ENCODE data around the gene DOK6. TPM values are rescaled to one million over a fixed set of nuclear protein-coding genes. Genes with fewer than 3 reads are reported as not detected.

The DOK6 gene
- total RNA-seq, 1 donor from 2014 or later = 8.9 TPM

DNA sequence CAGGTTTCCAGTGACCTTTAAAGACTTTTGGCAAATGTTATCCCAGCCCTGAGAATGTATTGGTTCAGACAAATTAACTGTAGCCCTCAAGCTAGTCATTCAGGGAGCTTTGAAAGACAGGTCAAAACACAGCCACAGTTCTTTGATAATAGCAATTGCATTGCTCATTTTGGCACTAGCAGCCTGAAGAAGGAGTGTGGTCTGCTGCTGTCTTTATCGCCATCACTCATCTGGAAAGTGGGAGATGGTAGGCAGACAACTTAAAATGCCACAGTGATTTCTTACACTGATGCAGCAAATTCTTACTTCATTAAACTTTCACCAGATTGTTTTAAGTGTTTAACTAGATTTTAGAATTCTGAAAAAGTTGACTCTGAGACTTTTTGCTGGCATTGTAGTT is 47.2 kb downstream of the DOK6 start:
- H3K4me3 Mint-ChIP-seq (ENCODE audit: unreplicated experiment) = no peak overlapping the region
- peaks cover 16% of the 10 kb centered on the region for H3K9me3 Mint-ChIP-seq (ENCODE audit: low read depth)
- H3K27ac Mint-ChIP-seq (ENCODE audit: unreplicated experiment) = no peak overlapping the region

DNA sequence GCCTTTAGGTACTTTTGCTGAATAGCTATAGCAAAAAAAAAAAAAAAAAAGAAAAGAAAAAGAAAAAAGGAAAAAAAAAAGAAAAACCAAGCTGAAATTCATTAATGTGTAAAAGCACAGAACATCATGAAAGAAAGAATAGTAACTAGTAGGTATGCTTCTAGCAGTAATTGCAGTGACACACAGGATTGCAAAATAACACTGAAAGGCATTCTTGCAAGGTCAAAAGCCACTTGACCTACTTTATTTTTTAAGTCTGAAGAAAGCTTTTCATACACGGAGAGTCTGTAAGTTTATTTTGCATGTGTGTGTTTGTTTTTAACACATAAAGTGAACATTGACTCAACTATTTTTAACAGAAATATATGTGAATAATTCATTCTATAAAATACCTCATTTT is 54.4 kb downstream of the DOK6 start:
- no peak for DNase-seq (ENCODE audit: low spot score)
- no peaks in the 10 kb centered on the region for H3K4me1 Mint-ChIP-seq (ENCODE audit: low read depth)
- H3K27ac Mint-ChIP-seq (ENCODE audit: unreplicated experiment) = no peak overlapping the region
- no peak overlapping the region for H3K4me3 Mint-ChIP-seq (ENCODE audit: unreplicated experiment)
- TF ChIP-seq, protein P1, sequence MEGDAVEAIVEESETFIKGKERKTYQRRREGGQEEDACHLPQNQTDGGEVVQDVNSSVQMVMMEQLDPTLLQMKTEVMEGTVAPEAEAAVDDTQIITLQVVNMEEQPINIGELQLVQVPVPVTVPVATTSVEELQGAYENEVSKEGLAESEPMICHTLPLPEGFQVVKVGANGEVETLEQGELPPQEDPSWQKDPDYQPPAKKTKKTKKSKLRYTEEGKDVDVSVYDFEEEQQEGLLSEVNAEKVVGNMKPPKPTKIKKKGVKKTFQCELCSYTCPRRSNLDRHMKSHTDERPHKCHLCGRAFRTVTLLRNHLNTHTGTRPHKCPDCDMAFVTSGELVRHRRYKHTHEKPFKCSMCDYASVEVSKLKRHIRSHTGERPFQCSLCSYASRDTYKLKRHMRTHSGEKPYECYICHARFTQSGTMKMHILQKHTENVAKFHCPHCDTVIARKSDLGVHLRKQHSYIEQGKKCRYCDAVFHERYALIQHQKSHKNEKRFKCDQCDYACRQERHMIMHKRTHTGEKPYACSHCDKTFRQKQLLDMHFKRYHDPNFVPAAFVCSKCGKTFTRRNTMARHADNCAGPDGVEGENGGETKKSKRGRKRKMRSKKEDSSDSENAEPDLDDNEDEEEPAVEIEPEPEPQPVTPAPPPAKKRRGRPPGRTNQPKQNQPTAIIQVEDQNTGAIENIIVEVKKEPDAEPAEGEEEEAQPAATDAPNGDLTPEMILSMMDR (IDR thresholded peaks at IDR 0.05) = no peak
- H3K36me3 Mint-ChIP-seq (ENCODE audit: low read depth) = peaks cover 3% of the 10 kb centered on the region
- H3K27me3 Mint-ChIP-seq (ENCODE audit: low read depth) = no peaks in the 10 kb centered on the region
- H3K9me3 Mint-ChIP-seq (ENCODE audit: low read depth) = peaks cover 6% of the 10 kb centered on the region

More for the DNA sequence above, 47.2 kb downstream of the DOK6 start:
- DNase-seq (ENCODE audit: low spot score) = no peak
- Mint-ChIP-seq H3K36me3 (ENCODE audit: low read depth) (peaks cover 3% of the 10 kb centered on the region), H3K4me1 (ENCODE audit: low read depth) (no peaks in the 10 kb centered on the region), H3K27me3 (ENCODE audit: low read depth) (no peaks in the 10 kb centered on the region)
- TF ChIP-seq, protein P1 (IDR thresholded peaks at IDR 0.05) = no peak

DNA sequence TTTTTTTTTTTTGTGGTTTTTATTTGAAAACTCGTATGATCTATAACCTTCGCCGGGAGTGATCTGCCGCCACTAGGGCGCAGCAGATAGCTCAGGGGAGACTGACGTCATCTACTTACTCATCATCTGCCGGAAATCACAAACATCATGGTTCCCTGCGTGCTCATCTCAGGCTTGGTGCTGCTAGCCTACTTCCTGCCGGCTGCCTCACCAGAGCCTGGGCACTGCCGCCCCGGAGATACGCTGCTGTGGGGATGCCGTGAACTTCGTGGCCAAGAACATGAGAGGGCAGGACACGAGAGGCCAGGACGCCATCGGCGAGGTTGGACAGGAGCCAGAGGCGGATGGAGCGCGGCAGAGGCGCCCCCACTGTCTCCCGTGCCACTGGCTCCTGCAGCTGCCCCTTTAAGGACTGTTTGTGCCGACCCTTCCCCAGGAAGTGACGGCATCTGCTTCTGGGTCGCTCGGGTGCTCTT is 68.8 kb downstream of the DOK6 start:
- Mint-ChIP-seq H3K27ac (ENCODE audit: unreplicated experiment) (no peak overlapping the region), H3K36me3 (ENCODE audit: low read depth) (no peaks in the 10 kb centered on the region), H3K27me3 (ENCODE audit: low read depth) (no peaks in the 10 kb centered on the region), H3K4me3 (ENCODE audit: unreplicated experiment) (no peak overlapping the region), H3K9me3 (ENCODE audit: low read depth) (no peaks in the 10 kb centered on the region), H3K4me1 (ENCODE audit: low read depth) (no peaks in the 10 kb centered on the region)
- TF ChIP-seq, protein P1 (IDR thresholded peaks at IDR 0.05) = peak; percentile 63
- DNase-seq (ENCODE audit: low spot score) = no peak

DNA sequence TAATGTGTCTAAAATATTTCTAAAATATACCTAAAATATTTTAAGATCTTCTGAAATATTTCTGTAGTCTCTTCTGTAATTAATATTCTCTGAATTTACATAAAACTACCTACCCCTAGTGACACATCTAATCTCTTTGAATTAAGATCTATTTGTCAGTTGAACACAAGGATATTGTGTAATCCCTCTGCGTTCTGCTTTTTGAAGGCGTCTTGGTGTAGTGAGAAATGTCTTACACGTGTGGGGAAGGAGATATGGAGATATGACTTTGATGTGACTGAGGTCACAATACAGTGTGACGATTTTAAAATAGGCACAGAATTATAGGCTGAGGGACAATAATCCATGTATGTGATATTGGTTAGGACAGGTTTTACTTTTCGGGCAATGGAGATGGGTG is 79.8 kb downstream of the DOK6 start:
- no peaks in the 10 kb centered on the region for H3K36me3 Mint-ChIP-seq (ENCODE audit: low read depth)
- no peaks in the 10 kb centered on the region for H3K27me3 Mint-ChIP-seq (ENCODE audit: low read depth)
- DNase-seq (ENCODE audit: low spot score) = no peak
- H3K4me1 Mint-ChIP-seq (ENCODE audit: low read depth) = peaks cover 4% of the 10 kb centered on the region
- H3K4me3 Mint-ChIP-seq (ENCODE audit: unreplicated experiment) = no peak overlapping the region
- H3K9me3 Mint-ChIP-seq (ENCODE audit: low read depth) = no peaks in the 10 kb centered on the region
- H3K27ac Mint-ChIP-seq (ENCODE audit: unreplicated experiment) = no peak overlapping the region
- TF ChIP-seq, protein P1 (IDR thresholded peaks at IDR 0.05) = no peak

DNA sequence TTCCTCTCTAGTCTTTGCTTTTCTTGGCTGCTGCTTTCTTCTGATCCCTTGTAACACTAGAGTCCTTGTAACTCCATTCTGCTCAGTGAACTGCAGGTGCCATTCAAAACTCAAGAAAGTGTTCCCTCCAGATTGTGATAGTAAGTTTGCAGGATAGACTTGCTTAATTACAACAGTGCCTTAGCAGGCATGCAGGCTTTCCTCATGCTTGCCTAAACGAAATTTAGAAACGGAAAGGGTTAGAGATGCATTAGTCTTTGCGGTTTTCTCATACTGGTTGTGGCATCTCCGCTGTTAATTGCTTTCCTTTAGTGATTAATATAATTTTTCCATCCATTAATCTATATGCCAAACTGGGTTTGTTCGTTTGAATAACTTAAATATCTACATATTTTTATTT is 82.9 kb downstream of the DOK6 start:
- Mint-ChIP-seq H3K27me3 (ENCODE audit: low read depth) (no peaks in the 10 kb centered on the region), H3K4me1 (ENCODE audit: low read depth) (peaks cover 4% of the 10 kb centered on the region), H3K9me3 (ENCODE audit: low read depth) (no peaks in the 10 kb centered on the region), H3K27ac (ENCODE audit: unreplicated experiment) (no peak overlapping the region), H3K4me3 (ENCODE audit: unreplicated experiment) (no peak overlapping the region), H3K36me3 (ENCODE audit: low read depth) (no peaks in the 10 kb centered on the region)
- TF ChIP-seq, protein P1 (IDR thresholded peaks at IDR 0.05) = no peak
- no peak for DNase-seq (ENCODE audit: low spot score)

Data from chondrocyte (in vitro differentiated cells).